AG04449 (cell line): ENCODE data around the gene MRM1.

Experiments used
- CTCF ChIA-PET: fragments of 350-600 bp; formaldehyde crosslinking; extraction: SDS; loops from one replicate; lab custom pipeline; 2021; ENCODE audit warnings: antibody characterized with exemption; lab: Yijun Ruan, JAX
- POLR2A ChIA-PET: fragments of 400-600, 350-600 bp; formaldehyde crosslinking; extraction: SDS; loops from one replicate; lab custom pipeline; 2020; ENCODE audit warnings: antibody characterized with exemption, inconsistent platforms; lab: Yijun Ruan, JAX
- DNase-seq: peaks from one replicate; pipeline ENCODE4 v3.0.0-alpha.2; 2010; ENCODE audit warnings: low read depth, low spot score
- H3K4me3 ChIP-seq: 2 replicates; pipeline ENCODE4 v1.5.1; 2011; ENCODE audit warnings: low read depth, mild to moderate bottlenecking, control low read depth, low read length
- CTCF ChIP-seq: IDR thresholded peaks from one replicate; pipeline ENCODE4 v1.5.1; 2011; ENCODE audit warnings: mild to moderate bottlenecking, moderate library complexity, low read length, control low read depth, inconsistent platforms; ENCODE audit not compliant: insufficient read depth; ENCODE audit errors: missing control alignments

Gene MRM1

GRCh38 chr17:36640836-36641235, 39.5 kb downstream of the MRM1 start:
- H3K4me3 ChIP-seq: no peak overlapping the region
- POLR2A ChIA-PET: no interaction called here
- no peak for TF ChIP-seq CTCF
- CTCF ChIA-PET: interaction anchor here (0.6 to 2.6 kb wide), 2 partner anchors 390 to 407 kb away, joined by 3 to 9 read pairs; no protein-coding TSS in a partner anchor
- no peak for DNase-seq

GRCh38 chr17:36641331-36641876, 40.0 kb downstream of the MRM1 start:
- no peak for DNase-seq
- peak overlapping the region; percentile 27; the same call in 1 of the 2 replicates for H3K4me3 ChIP-seq
- no peak for TF ChIP-seq CTCF
- ChIA-PET POLR2A (no interaction called here), CTCF (interaction anchor here (1.6 to 2.6 kb wide), 2 partner anchors 11 to 406 kb away, joined by 6 to 9 read pairs; no protein-coding TSS in a partner anchor)

GRCh38 chr17:36641877-36642845, 40.8 kb downstream of the MRM1 start:
- no peak for TF ChIP-seq CTCF
- DNase-seq: no peak
- ChIA-PET POLR2A (no interaction called here), CTCF (interaction anchor here (0.7 to 2.6 kb wide), 3 partner anchors 12 to 405 kb away, joined by 3 to 9 read pairs (median 6); no protein-coding TSS in a partner anchor)
- H3K4me3 ChIP-seq: peak overlapping the region; percentile 27

GRCh38 chr17:36643086-36643685, 41.8 kb downstream of the MRM1 start:
- DNase-seq: no peak
- TF ChIP-seq CTCF: no peak
- ChIA-PET POLR2A (no interaction called here), CTCF (interaction anchor here (0.7 to 2.6 kb wide), 4 partner anchors 13 to 404 kb away, joined by 3 to 9 read pairs (median 4); no protein-coding TSS in a partner anchor)
- no peak overlapping the region for H3K4me3 ChIP-seq

- no peak overlapping the region for H3K4me3 ChIP-seq
- DNase-seq: no peak
- no peak for TF ChIP-seq CTCF
- ChIA-PET CTCF (no interaction called here), POLR2A (no interaction called here)
Observed at GRCh38 chr17:36645422-36645821, 44.0 kb downstream of the MRM1 start.
